Parathyroid adenoma (tissue), 2 donors: ENCODE data around the gene PGRMC1.
A peak's percentile ranks its signal among the peaks of the same experiment; 100 is the strongest.
"Not testable (repeated sequence)": the region's sequence is repeated elsewhere in the genome, so short reads cannot be mapped to it uniquely, and the experiment has no call there.

Experiments
- H2AFZ ChIP-seq: fragments of 300-600 bp; sonication (generic); one replicate; pipeline ENCODE4 v1.7.0; 2017; ENCODE audit warnings: antibody characterized with exemption, mild to moderate bottlenecking
- H3K27ac ChIP-seq: fragments of 300-600 bp; sonication (generic); one replicate; pipeline ENCODE4 v1.7.0; 2017
- H3K27me3 ChIP-seq: fragments of 300-600 bp; sonication (generic); one replicate; pipeline ENCODE4 v1.7.0; 2017; ENCODE audit warnings: low read length; ENCODE audit not compliant: control insufficient read depth, insufficient read depth
- H3K36me3 ChIP-seq: fragments of 300-600 bp; sonication (generic); one replicate; pipeline ENCODE4 v1.7.0; 2017; ENCODE audit warnings: low read length; ENCODE audit not compliant: control insufficient read depth, insufficient read depth
- H3K4me1 ChIP-seq: fragments of 300-600 bp; sonication (generic); one replicate; pipeline ENCODE4 v1.7.0; 2017; ENCODE audit warnings: control low read depth
- H3K4me2 ChIP-seq: fragments of 300-600 bp; sonication (generic); one replicate; pipeline ENCODE4 v1.7.0; 2017; ENCODE audit warnings: low read length
- H3K4me3 ChIP-seq: fragments of 300-600 bp; sonication (generic); one replicate; pipeline ENCODE4 v1.7.0; 2017; ENCODE audit warnings: low read depth, low read length
- H3K79me2 ChIP-seq: fragments of 300-600 bp; sonication (generic); one replicate; pipeline ENCODE4 v1.7.0; 2017; ENCODE audit warnings: control low read depth
- H3K9ac ChIP-seq: fragments of 300-600 bp; sonication (generic); one replicate; pipeline ENCODE4 v1.7.0; 2017; ENCODE audit warnings: mild to moderate bottlenecking
- H3K9me3 ChIP-seq: fragments of 300-600 bp; sonication (generic); one replicate; pipeline ENCODE4 v1.7.0; 2017; ENCODE audit warnings: low read length; ENCODE audit not compliant: control insufficient read depth
- TF ChIP-seq, protein P1 (sequence below): fragments of 300-600 bp; sonication (generic); IDR thresholded peaks from one replicate; pipeline ENCODE4 v1.7.0; 2017; ENCODE audit warnings: antibody characterized with exemption, mild to moderate bottlenecking
- donor health status: primary hyperparathyroidism.

Gene PGRMC1

DNA sequence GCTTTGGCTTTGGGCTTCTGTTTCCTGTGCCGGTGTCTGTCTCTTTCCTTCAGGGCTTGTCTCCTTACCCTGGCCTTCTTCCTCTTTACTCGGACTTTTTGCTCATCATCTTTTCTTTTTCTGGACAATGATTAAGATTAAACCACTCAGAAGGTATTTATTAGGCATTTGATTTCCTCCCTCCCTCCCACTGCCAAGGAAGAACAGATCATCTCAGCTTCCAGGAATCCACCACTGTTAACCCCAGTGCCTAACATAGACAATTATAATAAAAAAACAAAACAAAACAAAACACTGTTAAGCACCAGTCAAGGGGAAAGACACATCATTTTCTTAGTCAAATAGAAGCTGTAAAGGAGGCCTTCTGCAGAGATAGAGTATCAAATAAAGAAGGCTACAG is 16.6 kb downstream of the PGRMC1 start:
- H3K79me2 ChIP-seq: no peaks in the 10 kb centered on the region

DNA sequence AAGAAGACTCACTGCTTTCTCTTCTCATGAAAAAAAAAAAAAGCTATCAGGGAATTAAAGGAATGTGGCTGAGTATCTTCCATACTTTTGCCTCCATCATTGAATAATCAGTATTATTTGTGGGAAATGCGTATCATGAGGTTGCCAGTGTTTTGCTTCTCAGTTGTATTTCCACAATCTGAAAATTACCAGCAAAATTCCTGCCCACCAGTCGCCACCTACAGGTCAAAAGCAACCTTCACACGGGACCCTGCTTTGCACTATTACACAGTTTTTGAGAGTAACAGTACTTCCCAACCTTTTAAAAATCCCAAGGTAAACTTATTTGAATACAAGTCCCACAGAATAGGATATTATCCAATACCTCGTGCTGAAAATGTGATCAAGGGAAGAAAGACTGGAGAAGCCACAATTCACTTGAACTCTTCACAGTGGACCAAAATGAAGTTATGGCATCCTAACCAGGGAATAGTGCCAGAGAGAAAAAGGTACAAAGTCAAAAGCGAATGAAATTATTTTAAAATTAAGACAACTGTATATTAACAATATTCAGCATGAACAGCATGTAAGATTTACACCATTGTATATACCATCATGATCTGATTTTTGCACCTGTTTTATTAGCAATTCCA is 30.4 kb downstream of the PGRMC1 start:
- no peaks in the 10 kb centered on the region for H3K27me3 ChIP-seq
- H2AFZ ChIP-seq: peak overlapping the region; percentile 11
- no peaks in the 10 kb centered on the region for H3K79me2 ChIP-seq
- no peaks in the 10 kb centered on the region for H3K4me1 ChIP-seq
- no peaks in the 10 kb centered on the region for H3K9me3 ChIP-seq
- H3K36me3 ChIP-seq: no peaks in the 10 kb centered on the region
- no peak overlapping the region for H3K27ac ChIP-seq
- no peak overlapping the region for H3K4me3 ChIP-seq
- TF ChIP-seq, protein P1, sequence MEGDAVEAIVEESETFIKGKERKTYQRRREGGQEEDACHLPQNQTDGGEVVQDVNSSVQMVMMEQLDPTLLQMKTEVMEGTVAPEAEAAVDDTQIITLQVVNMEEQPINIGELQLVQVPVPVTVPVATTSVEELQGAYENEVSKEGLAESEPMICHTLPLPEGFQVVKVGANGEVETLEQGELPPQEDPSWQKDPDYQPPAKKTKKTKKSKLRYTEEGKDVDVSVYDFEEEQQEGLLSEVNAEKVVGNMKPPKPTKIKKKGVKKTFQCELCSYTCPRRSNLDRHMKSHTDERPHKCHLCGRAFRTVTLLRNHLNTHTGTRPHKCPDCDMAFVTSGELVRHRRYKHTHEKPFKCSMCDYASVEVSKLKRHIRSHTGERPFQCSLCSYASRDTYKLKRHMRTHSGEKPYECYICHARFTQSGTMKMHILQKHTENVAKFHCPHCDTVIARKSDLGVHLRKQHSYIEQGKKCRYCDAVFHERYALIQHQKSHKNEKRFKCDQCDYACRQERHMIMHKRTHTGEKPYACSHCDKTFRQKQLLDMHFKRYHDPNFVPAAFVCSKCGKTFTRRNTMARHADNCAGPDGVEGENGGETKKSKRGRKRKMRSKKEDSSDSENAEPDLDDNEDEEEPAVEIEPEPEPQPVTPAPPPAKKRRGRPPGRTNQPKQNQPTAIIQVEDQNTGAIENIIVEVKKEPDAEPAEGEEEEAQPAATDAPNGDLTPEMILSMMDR: peak; percentile 56
- no peak overlapping the region for H3K9ac ChIP-seq
- no peak overlapping the region for H3K4me2 ChIP-seq

More for the DNA sequence above, 16.6 kb downstream of the PGRMC1 start:
- Histone ChIP-seq H2AFZ (no peak overlapping the region), H3K9me3 (no peaks in the 10 kb centered on the region), H3K9ac (no peak overlapping the region), H3K27ac (no peak overlapping the region), H3K4me1 (no peaks in the 10 kb centered on the region), H3K4me3 (no peak overlapping the region), H3K27me3 (no peaks in the 10 kb centered on the region), H3K4me2 (no peak overlapping the region), H3K36me3 (no peaks in the 10 kb centered on the region)
- TF ChIP-seq, protein P1: no peak

DNA sequence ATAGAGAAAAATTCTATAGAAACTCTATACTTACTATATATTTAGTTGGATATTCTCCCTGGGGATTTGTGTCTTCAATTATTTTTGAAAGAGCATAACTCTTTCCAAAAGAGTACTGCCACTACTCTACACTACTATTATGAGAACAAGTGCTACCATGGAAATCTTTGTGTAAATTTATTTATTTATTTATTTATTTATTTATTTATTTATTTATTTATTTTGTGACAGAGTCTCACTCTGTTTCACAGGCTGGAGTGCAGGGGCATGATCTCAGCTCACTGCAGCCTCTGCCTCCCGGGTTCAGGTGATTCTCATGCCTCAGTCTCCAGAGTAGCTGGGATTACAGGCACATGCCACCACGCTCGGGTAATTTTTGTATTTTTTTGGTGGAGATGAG is 31.0 kb downstream of the PGRMC1 start:
- not testable (repeated sequence) for H3K9ac ChIP-seq, H3K79me2 ChIP-seq, H3K27me3 ChIP-seq, H3K4me2 ChIP-seq, H2AFZ ChIP-seq, H3K9me3 ChIP-seq, H3K36me3 ChIP-seq, H3K27ac ChIP-seq, H3K4me1 ChIP-seq, H3K4me3 ChIP-seq

DNA sequence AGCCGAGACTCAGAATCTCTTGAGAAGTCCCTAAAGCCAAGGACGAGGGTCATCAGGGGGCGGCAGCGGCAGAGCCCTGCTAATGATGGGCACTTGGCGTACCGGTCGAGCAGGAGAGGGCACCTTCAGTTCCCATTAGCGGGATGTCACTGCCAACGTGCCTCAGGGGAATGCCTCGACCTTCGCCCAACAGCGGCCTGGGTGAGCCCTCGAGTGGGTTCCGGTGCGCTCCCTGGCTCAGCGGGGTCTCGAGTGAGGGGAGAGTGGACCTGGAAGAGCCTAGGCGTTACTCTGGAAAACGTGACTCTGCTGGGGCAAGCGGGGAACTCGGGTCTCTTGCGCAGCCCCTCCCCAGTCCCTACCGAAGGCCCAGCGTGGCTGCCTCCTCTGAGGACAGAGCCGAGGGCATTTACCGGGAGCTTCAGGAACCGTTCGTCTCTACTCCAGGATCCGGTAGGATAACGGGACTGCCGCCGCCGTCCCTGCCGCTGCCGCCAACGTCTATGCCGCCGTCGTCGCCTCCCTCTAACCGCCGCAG is 36.9 kb downstream of the PGRMC1 start:
- H3K27me3 ChIP-seq: no peaks in the 10 kb centered on the region
- no peaks in the 10 kb centered on the region for H3K4me1 ChIP-seq
- no peak overlapping the region for H3K27ac ChIP-seq
- no peak overlapping the region for H3K4me3 ChIP-seq
- H2AFZ ChIP-seq: no peak overlapping the region
- no peak overlapping the region for H3K9ac ChIP-seq
- H3K9me3 ChIP-seq: no peaks in the 10 kb centered on the region
- no peaks in the 10 kb centered on the region for H3K36me3 ChIP-seq
- H3K79me2 ChIP-seq: no peaks in the 10 kb centered on the region
- TF ChIP-seq, protein P1: no peak
- no peak overlapping the region for H3K4me2 ChIP-seq

DNA sequence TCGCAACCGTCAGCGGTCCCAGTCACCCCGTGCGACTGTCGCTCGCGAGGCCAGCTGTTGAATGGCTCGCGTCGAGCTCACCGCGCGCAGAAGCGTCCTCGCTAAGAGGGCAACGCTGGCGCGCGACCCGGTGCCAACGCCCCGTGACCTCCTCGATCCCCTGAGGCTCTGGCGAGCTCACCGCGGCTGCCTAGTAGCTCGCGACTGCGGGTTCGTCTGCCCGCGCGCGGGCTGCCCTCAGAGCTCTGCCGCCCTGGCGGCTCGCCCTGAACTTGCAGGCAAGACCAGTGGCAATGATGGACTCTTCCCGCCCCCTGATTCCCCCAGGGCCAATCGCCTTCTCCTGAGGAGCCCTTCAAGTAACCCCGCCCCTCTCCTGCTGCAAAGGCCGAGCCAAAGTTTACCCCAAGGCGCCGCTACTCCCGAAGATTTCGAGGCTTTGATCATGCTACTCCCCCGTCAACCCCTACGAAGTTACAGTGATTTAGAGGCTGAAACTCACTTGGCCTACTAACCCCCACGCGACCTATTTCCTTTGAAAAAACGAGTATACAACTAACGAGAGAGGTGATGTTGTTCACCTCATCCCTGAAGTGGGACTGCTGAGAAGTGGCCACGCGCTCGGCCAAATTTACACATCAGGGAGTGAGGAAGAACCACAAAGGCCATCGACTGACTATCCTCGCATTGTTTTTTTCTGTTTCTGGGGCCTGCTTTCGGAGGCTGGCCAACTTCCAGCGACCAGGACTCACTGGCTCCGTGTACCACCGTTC is 37.5 kb downstream of the PGRMC1 start:
- Histone ChIP-seq H3K9me3 (no peaks in the 10 kb centered on the region), H3K4me2 (no peak overlapping the region), H3K27ac (no peak overlapping the region), H3K4me1 (no peaks in the 10 kb centered on the region), H3K36me3 (no peaks in the 10 kb centered on the region), H3K4me3 (no peak overlapping the region), H2AFZ (no peak overlapping the region), H3K27me3 (no peaks in the 10 kb centered on the region), H3K9ac (no peak overlapping the region), H3K79me2 (no peaks in the 10 kb centered on the region)
- TF ChIP-seq, protein P1: no peak

DNA sequence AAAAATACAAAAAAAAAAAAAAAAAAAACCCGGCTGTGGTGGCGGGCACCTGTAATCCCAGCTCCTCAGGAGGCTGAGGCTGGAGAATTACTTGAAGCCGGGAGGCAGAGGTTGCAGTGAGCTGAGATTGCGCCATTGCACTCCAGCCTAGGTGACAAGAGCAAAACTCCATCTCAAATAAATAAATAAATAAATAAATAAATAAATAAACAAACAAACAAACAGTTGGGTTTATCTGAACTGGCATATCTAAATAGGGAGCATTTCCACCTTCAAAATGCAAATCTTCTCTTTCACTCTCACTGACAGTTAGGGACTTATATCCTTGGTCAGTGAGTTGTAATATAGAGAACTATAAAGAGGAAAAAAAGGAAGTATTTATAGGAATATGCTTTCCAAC is 46.3 kb downstream of the PGRMC1 start:
- not testable (repeated sequence) for H3K36me3 ChIP-seq, H3K4me3 ChIP-seq, H3K9me3 ChIP-seq, H3K27me3 ChIP-seq, H2AFZ ChIP-seq, H3K4me1 ChIP-seq, H3K27ac ChIP-seq, H3K79me2 ChIP-seq, H3K4me2 ChIP-seq, H3K9ac ChIP-seq
